Cerebellar nuclear complex (tissue), 1 donor: Measurements from ENCODE around the gene ACVR2A.

Source experiments
- DNase-seq, 2 experiments: peaks; one replicate each; lab custom pipeline; 2025; lab: John Stamatoyannopoulos, UW

ACVR2A gene

GRCh38 chr2:147855316-147855715 lies 10.5 kb downstream of the ACVR2A start:
- no peak for DNase-seq

GRCh38 chr2:147855977-147856376 lies 11.1 kb downstream of the ACVR2A start:
- no peak for DNase-seq

GRCh38 chr2:147860009-147860408 lies 15.2 kb downstream of the ACVR2A start:
- no peak for DNase-seq

GRCh38 chr2:147862859-147863516 lies 18.2 kb downstream of the ACVR2A start:
- DNase-seq = no peak

GRCh38 chr2:147863835-147864234 lies 19.0 kb downstream of the ACVR2A start:
- DNase-seq = no peak

GRCh38 chr2:147865560-147865959 lies 20.7 kb downstream of the ACVR2A start:
- DNase-seq = no peak

- DNase-seq = no peak
Measured at GRCh38 chr2:147867050-147867449, 22.2 kb downstream of the ACVR2A start.

- no peak for DNase-seq
Measured at GRCh38 chr2:147869934-147870333, 25.1 kb downstream of the ACVR2A start.

GRCh38 chr2:147872967-147873366 lies 28.1 kb downstream of the ACVR2A start:
- no peak for DNase-seq

GRCh38 chr2:147873859-147874483 lies 29.1 kb downstream of the ACVR2A start:
- DNase-seq = no peak

- DNase-seq = no peak
Measured at GRCh38 chr2:147879846-147880245, 35.0 kb downstream of the ACVR2A start.

- DNase-seq = no peak
Measured at GRCh38 chr2:147882631-147883030, 37.8 kb downstream of the ACVR2A start.

- no peak for DNase-seq
Measured at GRCh38 chr2:147884830-147885229, 40.0 kb downstream of the ACVR2A start.

GRCh38 chr2:147886136-147886535 lies 41.3 kb downstream of the ACVR2A start:
- no peak for DNase-seq

- DNase-seq = no peak
Measured at GRCh38 chr2:147888680-147889079, 43.9 kb downstream of the ACVR2A start.

- DNase-seq = no peak
Measured at GRCh38 chr2:147904051-147904450, 59.2 kb downstream of the ACVR2A start.

GRCh38 chr2:147909178-147909577 lies 64.3 kb downstream of the ACVR2A start:
- no peak for DNase-seq

- no peak for DNase-seq
Measured at GRCh38 chr2:147910990-147911473, 66.2 kb downstream of the ACVR2A start.

GRCh38 chr2:147913701-147914480 lies 69.1 kb downstream of the ACVR2A start:
- DNase-seq = no peak

- no peak for DNase-seq
Measured at GRCh38 chr2:147916067-147916466, 71.2 kb downstream of the ACVR2A start.

- no peak for DNase-seq
Measured at GRCh38 chr2:147916723-147917122, 71.9 kb downstream of the ACVR2A start.

- DNase-seq = no peak
Measured at GRCh38 chr2:147917161-147917560, 72.3 kb downstream of the ACVR2A start.

GRCh38 chr2:147923846-147924245 lies 79.0 kb downstream of the ACVR2A start:
- DNase-seq = no peak
